Calu3 (cell line): ENCODE measurements around the gene WDR5. TPM values are rescaled to one million over a fixed set of nuclear protein-coding genes. Genes with fewer than 3 reads are reported as not detected.

Source experiments
- BruUV-seq: library from RNA; stranded (reverse); fragments of 400-500 nt; replicated peaks from 2 replicates; lab custom pipeline; 2021; lab: Mats Ljungman, UMichigan
- CTCF ChIA-PET: fragments of 300-600 bp; sonication (Branson Sonifier 250); formaldehyde crosslinking; loops from one replicate; lab custom pipeline; 2022; ENCODE audit warnings: antibody characterized with exemption; lab: Charles Lee
- DNase-seq: peaks from one replicate; pipeline ENCODE4 v3.0.0; 2022
- H3K27ac Mint-ChIP-seq: one replicate; pipeline ENCODE4 v1.8.0; 2022; ENCODE audit warnings: mixed read lengths; ENCODE audit not compliant: unreplicated experiment
- H3K27me3 Mint-ChIP-seq: one replicate; pipeline ENCODE4 v1.8.0; 2022; ENCODE audit warnings: mixed read lengths; ENCODE audit not compliant: unreplicated experiment
- H3K36me3 Mint-ChIP-seq: one replicate; pipeline ENCODE4 v1.8.0; 2022; ENCODE audit warnings: mild to moderate bottlenecking, moderate library complexity, mixed read lengths; ENCODE audit not compliant: insufficient read depth, unreplicated experiment
- H3K4me1 Mint-ChIP-seq: one replicate; pipeline ENCODE4 v1.8.0; 2022; ENCODE audit warnings: mild to moderate bottlenecking, low read depth, mixed read lengths; ENCODE audit not compliant: unreplicated experiment
- H3K4me3 Mint-ChIP-seq: one replicate; pipeline ENCODE4 v1.8.0; 2022; ENCODE audit warnings: mild to moderate bottlenecking, low read depth, moderate library complexity, mixed read lengths; ENCODE audit not compliant: unreplicated experiment
- H3K9me3 Mint-ChIP-seq: one replicate; pipeline ENCODE4 v1.8.0; 2022; ENCODE audit warnings: low read depth, mixed read lengths; ENCODE audit not compliant: unreplicated experiment
- CTCF ChIP-seq: fragments of 200-600 bp; IDR thresholded peaks from one replicate; pipeline ENCODE4 v1.8.0; 2022; ENCODE audit warnings: antibody characterized with exemption; ENCODE audit not compliant: unreplicated experiment
- intact Hi-C: fragments of 100-400 bp; cut with micrococcal nuclease; formaldehyde crosslinking; loops from one replicate; pipeline ENCODE4 v1.10.0; 2022; ENCODE audit not compliant: unreplicated experiment
- total RNA-seq: library from RNA; stranded (reverse); gene quantifications from 2 replicates; pipeline ENCODE4 v1.2.3, GENCODE V29; 2022

WDR5 gene
- total RNA-seq, 1 experiment from 2014 or later, result 27.5 TPM

- TF ChIP-seq CTCF, result no peak
- no peak overlapping the region for H3K4me3 Mint-ChIP-seq
- H3K9me3 Mint-ChIP-seq, result no peaks in the 10 kb centered on the region
- intact Hi-C loops, result no loop called here
- no peaks in the 10 kb centered on the region for H3K27me3 Mint-ChIP-seq
- H3K4me1 Mint-ChIP-seq, result no peaks in the 10 kb centered on the region
- BruUV-seq, result no TSS peak
- no peak overlapping the region for H3K27ac Mint-ChIP-seq
- peaks cover 23% of the 10 kb centered on the region for H3K36me3 Mint-ChIP-seq
- CTCF ChIA-PET, result no interaction called here
- no peak for DNase-seq
These were observed 8.9 kb downstream of the WDR5 start for GRCh38 chr9:134144801-134145200.

- no TSS peak for BruUV-seq
- intact Hi-C loops, result no loop called here
- H3K27ac Mint-ChIP-seq, result no peak overlapping the region
- H3K27me3 Mint-ChIP-seq, result no peaks in the 10 kb centered on the region
- no peaks in the 10 kb centered on the region for H3K9me3 Mint-ChIP-seq
- CTCF ChIA-PET, result interaction anchor here (0.6 kb wide), 1 partner anchor 67 kb away, joined by 5 read pairs; no protein-coding TSS in a partner anchor
- no peaks in the 10 kb centered on the region for H3K4me1 Mint-ChIP-seq
- no peak for TF ChIP-seq CTCF
- DNase-seq, result no peak
- peaks cover 23% of the 10 kb centered on the region for H3K36me3 Mint-ChIP-seq
- H3K4me3 Mint-ChIP-seq, result no peak overlapping the region
These were observed 9.4 kb downstream of the WDR5 start for GRCh38 chr9:134145262-134145661.

GRCh38 chr9:134146774-134147493 lies 11.1 kb downstream of the WDR5 start:
- CTCF ChIA-PET, result no interaction called here
- no peak for TF ChIP-seq CTCF
- H3K27ac Mint-ChIP-seq, result no peak overlapping the region
- no peaks in the 10 kb centered on the region for H3K27me3 Mint-ChIP-seq
- no TSS peak for BruUV-seq
- H3K4me3 Mint-ChIP-seq, result no peak overlapping the region
- no peaks in the 10 kb centered on the region for H3K9me3 Mint-ChIP-seq
- H3K36me3 Mint-ChIP-seq, result peaks cover 15% of the 10 kb centered on the region
- H3K4me1 Mint-ChIP-seq, result no peaks in the 10 kb centered on the region
- no peak for DNase-seq
- intact Hi-C loops, result no loop called here

- Mint-ChIP-seq H3K27me3 (no peaks in the 10 kb centered on the region), H3K36me3 (peaks cover 9% of the 10 kb centered on the region), H3K27ac (no peak overlapping the region), H3K4me3 (no peak overlapping the region), H3K9me3 (no peaks in the 10 kb centered on the region), H3K4me1 (no peaks in the 10 kb centered on the region)
- no peak for TF ChIP-seq CTCF
- no TSS peak for BruUV-seq
- intact Hi-C loops, result no loop called here
- CTCF ChIA-PET, result no interaction called here
- DNase-seq, result no peak
These were observed 13.5 kb downstream of the WDR5 start for GRCh38 chr9:134149380-134149779.
